Gastrocnemius medialis (tissue), 4 donors: ENCODE measurements around the gene CCDC106.

Source experiments
- CTCF ChIP-seq, 5 experiments: fragments of 450-650 bp in 3 of 5; fragments of 200-600 bp in 2 of 5; sonication (generic) in 2 of 5; IDR thresholded peaks in 4 of 5; conservative IDR thresholded peaks in 1 of 5; 1 replicate in 4 of 5; 2 replicates in 1 of 5; pipeline ENCODE4 v1.5.1; 2016 to 2019; ENCODE audit warnings: antibody characterized with exemption in 5 of 5, mild to moderate bottlenecking in 3 of 5, moderate library complexity in 3 of 5
- POLR2A ChIP-seq, 2 donors: fragments of 450-650 bp; IDR thresholded peaks; one replicate each; pipeline ENCODE4 v1.6.1; 2017; ENCODE audit warnings: antibody characterized with exemption in 2 of 2, mild to moderate bottlenecking in 2 of 2, moderate library complexity in 2 of 2

GRCh38 chr19:55613930-55614710 is 33.9 kb upstream of the CCDC106 start:
- TF ChIP-seq CTCF (IDR thresholded peaks at IDR 0.05 in 4 of 5, conservative IDR thresholded peaks at IDR 0.05 in 1 of 5) = no peak
- TF ChIP-seq POLR2A (IDR thresholded peaks at IDR 0.05) = no peak
